ENCODE data around the gene ASB18.

DNA sequence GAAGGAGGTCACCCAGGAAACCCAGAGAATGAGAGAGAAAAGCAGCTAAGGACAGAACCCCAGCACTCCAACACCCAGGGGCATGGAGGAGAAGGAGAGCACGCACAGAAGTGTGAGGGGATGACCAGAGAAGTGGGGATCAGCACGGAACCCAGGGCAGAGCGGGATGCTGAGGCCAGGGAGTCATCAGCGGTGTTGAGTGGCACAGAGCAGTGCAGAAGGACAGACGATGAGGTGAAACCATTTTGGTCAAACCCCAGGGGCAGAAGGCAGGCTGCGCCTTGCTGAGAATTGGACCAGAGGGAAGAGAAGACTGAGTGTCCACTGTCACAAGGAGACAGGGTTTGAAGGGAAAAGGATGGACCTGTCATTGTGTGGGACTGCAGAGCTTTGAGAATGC, 23.4 kb upstream of the ASB18 start:
- TF ChIP-seq, protein P1, sequence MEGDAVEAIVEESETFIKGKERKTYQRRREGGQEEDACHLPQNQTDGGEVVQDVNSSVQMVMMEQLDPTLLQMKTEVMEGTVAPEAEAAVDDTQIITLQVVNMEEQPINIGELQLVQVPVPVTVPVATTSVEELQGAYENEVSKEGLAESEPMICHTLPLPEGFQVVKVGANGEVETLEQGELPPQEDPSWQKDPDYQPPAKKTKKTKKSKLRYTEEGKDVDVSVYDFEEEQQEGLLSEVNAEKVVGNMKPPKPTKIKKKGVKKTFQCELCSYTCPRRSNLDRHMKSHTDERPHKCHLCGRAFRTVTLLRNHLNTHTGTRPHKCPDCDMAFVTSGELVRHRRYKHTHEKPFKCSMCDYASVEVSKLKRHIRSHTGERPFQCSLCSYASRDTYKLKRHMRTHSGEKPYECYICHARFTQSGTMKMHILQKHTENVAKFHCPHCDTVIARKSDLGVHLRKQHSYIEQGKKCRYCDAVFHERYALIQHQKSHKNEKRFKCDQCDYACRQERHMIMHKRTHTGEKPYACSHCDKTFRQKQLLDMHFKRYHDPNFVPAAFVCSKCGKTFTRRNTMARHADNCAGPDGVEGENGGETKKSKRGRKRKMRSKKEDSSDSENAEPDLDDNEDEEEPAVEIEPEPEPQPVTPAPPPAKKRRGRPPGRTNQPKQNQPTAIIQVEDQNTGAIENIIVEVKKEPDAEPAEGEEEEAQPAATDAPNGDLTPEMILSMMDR (conservative IDR thresholded peaks at IDR 0.05), result no peak
- no peak for TF ChIP-seq EZH2 (IDR thresholded peaks at IDR 0.05; ENCODE audit: low read depth)
